HG03103 (cell line): ENCODE measurements around the gene RANBP3L.
"Not testable (repeated sequence)": the region's sequence is repeated elsewhere in the genome, so short reads cannot be mapped to it uniquely, and the experiment has no call there.

Experiments used
- ATAC-seq: cut with Tn5 transposase; IDR thresholded peaks from one replicate; pipeline ENCODE4 v1.9.1; 2021; ENCODE audit warnings: low read depth; ENCODE audit not compliant: unreplicated experiment

The RANBP3L gene

DNA sequence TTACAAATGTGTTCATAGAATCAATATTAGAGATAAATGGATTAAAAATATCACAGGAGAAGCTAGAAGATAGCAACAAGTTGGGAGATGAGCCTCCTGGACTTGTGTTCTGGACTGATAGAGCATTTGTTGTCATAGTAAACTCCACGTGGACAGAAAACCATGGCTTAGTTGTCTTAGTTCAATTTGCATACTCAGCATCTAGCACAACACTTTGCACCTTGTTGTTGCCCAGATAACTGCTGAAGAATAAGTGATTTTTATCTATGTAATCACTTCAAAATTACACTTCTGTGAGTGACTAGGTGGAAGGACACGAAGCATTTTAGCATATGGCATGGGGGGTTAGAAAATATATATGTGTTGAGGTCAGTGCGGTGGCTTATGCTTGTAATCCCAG lies 4.0 kb downstream of the RANBP3L start:
- ATAC-seq: no peak

DNA sequence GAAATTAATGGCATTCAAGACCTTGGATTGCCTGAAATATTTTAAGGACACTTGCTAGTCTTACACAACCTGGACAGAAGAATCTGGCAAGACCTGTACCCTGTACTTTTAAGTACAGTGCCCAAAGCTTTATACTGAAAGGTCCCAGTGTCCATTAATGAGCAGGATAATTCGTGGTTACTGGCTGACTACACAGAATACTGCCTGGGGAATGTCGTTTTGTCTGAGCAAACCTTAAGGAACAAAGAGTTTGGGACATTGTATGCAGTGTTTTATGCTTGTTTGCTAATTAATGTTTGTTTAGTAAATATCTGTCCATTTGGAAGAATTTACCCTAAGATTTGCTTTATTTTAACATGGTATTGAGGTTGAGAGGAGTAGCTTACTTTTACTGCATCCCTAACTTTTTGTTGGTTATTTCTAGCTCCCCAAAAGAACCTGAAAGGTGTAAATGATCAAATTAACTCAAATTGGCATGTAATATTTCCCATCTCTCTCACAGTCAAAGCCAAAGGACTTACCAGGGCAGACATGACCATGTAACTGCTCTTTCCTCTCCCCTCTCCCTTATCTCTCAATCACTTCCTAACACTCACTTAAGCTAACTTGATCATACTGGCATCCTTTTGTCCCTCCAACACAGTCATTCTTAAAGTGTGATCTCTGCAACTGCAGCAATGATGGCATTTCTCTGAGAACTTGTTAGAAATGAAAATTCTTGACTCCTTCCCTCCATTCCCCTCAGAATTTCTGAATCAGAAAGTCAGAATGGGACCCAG lies 15.7 kb downstream of the RANBP3L start:
- no peak for ATAC-seq

DNA sequence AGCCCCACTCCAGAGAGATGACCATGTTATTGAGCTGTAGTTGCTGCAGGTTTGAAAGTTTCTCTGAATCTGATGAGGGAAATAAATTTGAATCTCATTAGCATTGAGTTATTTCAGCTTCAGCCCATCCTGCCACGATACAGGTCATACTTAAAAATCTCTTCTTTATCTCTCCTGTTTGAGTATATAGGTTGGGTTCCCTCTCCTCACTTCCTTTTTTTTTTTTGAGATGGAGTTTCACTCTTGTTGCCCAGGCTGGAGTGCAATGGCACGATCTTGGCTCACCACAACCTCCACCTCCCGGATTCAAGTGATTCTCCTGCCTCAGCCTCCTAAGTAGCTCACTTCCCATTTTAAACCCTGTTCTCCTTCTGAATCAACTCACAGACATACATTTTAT lies 17.9 kb downstream of the RANBP3L start:
- not testable (repeated sequence) for ATAC-seq

DNA sequence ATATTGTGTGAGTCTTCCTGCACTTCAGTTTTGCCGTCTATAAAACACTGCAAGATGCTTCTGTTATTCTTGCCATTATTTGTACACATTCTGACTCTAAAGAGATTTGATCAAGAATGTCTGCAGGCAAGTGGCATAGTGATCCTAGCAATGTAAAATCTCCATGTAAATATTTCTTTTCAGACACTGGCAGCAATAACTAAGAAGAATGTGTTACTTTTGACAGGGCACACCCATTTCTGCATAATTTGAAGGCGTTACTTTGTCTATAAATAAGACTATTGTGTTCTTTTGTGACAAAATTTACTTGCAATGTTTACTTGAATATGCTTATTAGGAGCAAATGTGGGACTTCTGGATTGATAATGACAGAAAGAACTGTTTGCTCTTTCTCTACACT lies 20.1 kb downstream of the RANBP3L start:
- no peak for ATAC-seq

DNA sequence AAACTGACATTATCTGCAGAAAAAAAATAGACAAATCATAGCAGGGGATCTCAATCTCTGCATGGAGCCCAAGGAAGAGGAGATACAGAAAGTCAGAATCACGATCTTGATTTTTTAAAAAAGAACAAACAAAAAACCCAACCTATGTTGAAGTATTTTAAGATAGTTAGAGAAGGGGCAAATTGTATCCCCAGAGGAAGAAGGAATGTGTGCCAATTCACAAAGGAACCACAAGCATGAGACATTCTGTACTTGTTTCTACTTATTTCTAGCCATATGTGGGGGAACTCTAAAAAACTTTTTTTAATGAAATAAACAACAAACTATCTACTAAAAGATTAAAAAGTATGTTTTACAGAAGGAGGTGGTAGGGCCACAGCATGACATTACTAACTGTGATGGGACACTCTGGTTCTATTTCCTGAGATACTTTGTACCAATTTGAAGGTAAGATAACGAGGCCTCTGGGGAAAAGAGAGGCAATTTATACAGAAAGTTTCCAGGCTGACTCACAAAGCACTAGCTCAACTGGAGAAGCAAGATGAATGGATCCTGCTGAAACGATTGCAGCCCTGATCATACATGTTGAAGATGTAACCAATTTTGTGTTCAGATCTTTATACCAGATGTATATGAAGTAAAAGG lies 22.5 kb downstream of the RANBP3L start:
- ATAC-seq: no peak

DNA sequence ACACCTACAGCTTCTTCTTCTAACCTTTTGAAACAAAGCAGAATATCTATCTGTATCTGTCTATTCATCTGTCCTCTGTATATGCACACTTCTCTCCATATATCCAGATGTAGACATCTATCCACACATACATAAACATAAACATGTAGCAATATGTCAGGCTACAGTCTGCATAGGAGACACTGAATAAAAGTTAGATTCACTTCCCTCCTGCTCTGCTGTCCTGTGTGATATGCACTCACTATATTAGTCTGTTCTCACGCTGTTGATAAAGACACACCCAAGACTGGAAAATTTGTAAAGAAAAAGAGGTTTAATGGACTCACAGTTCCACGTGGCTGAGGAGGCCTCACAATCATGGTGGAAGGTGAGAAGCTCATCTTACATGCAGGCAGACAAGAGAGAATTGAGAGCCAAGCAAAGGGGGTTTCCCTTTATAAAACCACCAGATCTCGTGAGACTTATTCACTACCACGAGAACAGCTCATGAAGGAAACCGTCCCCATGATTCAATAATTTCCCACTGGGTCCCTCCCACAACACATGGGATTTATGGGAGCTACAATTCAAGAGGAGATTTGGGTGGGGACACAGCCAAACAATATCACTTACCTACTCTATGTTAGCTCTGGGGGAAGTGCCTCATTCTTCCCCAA lies 24.1 kb downstream of the RANBP3L start:
- ATAC-seq: no peak

DNA sequence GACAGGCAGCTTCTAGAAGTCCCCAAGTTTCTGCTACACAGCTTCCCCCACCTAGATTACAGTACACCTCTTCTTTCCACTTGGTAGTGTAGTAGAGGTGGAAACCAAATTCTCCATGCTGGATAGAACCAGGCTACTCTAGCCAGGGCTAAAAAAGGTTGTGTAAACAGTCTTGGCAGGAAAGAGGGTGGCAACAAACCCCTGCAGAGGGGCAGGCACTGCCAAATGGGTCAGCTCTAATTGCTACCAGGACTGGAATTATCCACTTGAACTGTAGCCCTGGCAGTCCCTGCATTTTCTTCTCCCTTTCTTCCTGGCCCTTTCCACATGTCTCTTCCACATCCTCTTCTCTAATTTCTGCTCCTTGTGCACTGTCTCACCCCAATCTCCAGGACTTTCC lies 24.8 kb downstream of the RANBP3L start:
- ATAC-seq: no peak

DNA sequence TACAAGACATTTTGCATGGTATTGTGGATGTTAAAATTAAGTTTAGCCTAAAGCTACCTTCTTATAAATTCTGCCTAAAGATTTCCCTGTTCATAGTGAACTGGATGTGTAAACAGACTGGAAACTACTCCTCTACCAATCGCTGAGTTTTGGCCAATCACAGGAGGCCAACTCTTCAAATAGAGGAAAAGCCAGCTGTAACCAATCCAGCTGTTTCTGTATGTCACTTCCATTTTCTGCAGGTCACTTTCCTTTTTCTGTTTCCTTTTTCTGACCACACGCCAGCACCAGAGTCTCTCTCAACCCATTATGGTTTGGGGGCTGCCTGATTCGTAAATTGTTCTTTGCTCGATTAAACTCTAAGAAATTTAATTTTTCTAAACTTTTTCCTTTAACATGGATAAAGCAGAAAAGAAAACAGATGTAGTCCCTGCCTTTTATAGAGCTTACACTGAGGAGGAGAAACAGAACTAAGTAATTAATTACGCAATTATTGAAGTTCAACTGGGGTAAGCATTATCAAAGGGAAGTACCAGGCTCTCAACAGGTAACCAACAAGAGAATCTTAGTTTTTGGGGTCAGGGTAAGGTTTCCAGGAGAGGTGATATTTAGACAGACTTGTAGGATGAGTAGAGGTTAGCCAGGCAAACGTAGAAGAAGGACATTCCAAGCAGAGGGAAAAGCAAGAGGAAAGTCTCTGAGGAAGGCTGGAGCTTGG lies 27.7 kb downstream of the RANBP3L start:
- no peak for ATAC-seq

DNA sequence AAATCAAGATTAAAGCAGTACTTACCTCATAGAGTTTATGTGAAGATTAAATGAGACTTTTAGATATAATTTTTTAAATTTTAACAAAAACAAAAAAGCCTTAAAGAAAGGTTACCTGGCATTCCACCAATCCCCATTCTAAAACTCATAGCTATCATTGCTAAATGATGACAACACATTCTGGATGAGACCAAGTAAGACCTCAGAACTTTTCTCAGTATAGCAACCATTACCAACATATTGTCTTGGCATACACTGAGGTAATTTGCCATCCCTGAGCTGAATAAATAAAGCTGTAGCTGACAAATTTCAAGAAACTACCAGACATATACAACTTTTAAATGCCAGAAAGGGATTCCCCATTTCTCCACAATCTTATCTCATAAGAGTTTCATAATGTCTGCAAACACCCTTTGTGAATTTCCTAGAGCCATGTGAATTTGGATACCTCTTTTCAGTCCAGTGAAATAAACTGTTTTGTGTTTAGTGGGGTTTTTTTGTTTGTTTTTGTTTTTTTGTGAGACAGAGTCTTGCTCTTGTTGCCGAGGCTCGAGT lies 29.5 kb downstream of the RANBP3L start:
- ATAC-seq: no peak

DNA sequence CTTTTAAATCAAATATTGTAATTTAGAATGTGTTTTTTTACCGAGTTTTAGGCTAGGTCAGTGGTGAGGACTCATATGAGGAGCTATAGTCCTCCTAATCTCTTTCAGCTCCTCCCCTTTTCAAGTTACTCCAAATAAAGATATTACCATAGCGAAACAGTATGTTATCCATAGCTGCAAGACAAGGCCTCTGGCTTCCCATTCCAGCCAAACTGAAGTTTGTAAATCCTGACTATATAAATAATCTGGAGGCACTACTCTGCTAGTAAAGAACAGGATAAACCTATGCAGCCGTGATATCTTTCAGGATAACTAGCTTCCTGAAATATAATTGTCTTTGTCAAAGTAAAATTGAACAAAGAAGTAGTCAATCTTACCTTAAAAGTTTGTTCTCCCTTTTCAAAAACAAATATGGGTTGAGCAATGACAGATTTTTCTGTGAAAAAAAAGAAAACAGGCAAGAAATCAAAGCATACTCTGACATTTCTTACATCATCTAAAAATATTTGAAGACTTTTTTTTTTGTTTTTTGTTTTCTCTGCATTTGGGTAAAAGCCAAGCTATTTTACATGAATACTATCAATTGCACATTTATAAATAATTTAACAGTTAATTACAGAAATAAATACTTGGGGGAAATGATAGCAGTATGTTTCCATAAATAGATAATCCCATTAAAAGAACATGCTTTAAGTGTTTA lies 30.7 kb downstream of the RANBP3L start:
- ATAC-seq: no peak

DNA sequence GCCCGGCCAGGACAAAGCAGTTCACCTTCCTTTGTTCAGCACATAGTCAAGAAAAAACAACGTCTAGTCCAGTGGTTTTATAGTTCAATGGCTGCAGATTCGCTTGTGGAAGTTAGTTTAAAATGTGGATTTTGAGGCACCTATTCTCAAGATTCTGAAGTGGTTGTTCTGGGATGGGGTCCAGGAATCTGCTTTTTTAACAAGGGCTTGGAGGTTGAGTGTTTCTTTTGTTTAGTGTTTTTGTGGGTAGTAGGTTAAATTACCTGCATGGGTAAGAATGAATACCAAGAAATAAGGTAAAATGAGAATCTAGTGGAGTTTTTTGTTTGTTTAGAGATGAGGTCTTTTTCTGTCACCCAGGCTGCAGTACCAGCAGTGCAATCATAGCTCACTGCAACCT lies 31.5 kb downstream of the RANBP3L start:
- ATAC-seq: no peak

DNA sequence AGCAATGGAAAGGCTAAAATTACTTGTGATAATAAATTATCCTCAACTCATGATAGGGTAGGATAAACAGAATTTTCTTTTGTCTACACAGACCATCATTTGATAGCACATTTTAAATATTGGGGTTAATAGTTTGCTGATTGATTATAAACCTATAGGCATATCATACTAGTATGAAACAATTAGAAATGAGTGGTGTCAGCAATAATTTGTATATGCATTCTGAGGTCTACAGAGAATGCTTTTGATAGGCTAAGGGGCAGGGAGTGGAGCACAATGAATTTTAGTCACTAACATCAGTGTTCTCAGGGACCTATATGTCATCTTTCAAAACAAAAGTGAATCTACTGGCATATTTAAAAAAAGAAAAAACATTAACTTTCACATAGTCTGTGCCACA lies 32.2 kb downstream of the RANBP3L start:
- ATAC-seq: no peak

DNA sequence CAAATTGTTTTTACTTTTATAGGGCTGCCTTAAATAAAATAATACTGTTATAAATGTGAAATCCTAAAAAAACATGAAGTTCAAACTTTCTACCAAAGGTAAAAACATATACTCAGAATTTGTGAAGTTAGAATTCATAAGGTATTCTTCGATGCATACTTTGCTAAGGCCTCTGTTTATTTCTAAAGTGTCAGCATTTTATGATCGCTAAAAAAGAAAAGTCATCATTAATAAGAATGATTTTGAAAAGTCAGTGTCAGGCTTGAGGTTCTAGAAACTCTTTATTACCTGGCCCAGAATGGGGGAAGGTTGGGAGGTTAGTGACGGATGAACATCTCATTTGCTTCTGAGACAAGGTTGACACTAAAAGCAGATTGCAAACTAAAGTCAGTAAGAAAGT lies 33.8 kb downstream of the RANBP3L start:
- no peak for ATAC-seq

DNA sequence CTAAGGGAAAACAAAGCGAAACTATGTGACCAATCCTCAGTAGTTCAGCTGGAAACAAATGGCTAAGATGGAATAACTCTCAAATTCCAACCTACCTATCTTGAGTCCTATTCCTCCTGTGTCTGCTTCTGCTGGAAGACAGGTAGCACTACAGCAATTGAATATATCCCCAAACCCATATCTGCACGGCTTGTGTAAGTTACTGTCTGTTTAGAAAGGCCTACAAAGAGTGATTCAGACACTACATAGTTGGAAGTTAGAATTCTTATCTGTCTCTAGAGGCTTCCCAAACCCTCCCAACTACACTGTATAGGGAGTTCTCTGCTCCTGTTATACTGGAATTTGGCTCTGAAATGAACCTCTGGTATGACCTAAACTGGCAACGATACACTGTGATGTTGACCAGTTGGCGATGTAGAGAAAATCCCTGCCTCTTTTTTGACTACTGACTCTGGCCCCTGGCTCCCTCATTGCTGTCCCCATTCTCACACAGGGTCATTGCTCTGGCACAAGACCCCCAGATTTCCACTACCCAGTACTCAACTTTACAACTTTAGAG lies 37.4 kb downstream of the RANBP3L start:
- no peak for ATAC-seq

DNA sequence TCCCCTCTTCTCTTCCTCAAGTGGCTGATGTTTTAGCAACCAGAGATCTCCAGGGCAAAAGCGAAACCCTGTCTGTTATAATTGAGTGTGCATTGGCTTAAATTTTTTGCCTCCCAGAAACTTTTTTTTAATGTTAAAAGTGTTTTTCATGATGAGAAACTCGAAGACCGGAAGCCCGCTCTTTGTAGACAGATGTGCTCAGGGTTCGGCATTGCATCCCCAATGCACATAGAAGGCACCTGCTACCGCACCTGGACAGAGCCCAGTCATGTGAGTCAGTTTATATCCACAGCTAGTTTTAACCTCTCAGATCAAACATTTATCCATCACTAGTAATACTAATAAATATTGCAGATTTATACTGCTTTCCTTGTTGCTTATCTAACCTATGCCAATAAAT lies 40.5 kb downstream of the RANBP3L start:
- ATAC-seq: no peak

DNA sequence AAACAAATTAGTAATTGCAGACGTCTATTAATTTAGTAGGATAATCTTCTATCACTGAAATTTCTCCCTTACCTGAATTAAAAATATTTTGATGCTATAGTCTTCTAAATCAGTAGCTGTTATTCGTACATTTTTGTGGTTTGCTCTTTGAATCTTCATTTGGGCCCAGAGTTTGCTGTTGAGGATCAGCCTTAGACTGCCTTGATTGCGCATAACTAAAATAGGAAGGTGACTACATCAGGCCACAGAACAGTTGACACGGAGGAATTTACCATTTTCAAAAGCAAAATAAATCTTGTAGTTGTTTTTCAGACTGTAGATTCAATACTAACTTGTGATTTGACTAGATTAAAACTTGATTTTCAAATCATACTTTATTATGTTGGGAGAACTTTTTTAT lies 48.1 kb downstream of the RANBP3L start:
- no peak for ATAC-seq

DNA sequence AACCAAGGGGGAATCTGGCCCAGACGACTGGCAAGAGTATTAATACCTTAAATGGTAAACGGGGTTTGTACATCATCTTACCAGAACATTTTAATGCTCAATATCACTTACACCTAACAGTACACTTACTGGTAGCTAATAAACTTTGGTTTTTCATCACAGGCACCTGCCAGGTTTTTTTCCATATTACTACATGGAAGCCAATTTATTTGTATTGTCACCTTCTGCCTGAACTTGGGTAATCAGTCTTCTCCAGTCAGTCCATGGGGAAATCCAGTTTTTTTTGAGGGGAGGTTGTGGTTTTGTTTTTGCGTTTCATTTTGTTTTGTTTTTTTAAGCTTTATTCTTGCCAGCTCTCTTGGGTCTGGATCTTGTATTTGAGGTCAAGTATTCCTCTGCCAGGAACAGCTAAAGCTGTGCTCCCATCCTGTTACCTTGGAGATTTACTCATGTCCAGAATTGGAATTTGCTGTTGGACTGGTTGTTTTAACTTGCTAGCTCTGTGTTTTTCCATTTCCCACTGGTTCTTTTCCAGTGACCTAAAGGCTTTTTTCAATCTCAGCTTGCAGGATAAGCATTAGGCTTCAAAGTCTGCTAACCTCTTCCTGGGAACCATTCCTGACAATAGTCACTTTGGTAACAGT lies 48.9 kb downstream of the RANBP3L start:
- ATAC-seq: no peak

DNA sequence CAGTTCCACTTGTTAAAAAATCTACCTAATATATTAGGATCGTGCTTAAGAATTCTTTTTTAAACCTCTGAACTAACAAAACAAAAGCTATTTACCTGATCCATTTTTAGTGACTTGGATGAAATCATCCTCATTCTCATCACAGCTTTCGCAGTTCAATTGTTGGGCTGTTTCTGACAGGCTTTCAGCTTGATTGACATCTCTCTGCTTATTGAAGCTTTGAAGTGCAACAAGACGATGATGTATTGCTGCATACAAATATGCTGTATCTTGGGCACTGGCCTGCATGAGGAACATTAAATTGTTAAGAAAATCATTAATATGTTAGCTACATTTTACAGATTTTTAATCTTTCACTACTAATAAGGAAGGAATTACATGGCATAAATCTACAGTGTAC lies 50.5 kb downstream of the RANBP3L start:
- ATAC-seq: no peak

DNA sequence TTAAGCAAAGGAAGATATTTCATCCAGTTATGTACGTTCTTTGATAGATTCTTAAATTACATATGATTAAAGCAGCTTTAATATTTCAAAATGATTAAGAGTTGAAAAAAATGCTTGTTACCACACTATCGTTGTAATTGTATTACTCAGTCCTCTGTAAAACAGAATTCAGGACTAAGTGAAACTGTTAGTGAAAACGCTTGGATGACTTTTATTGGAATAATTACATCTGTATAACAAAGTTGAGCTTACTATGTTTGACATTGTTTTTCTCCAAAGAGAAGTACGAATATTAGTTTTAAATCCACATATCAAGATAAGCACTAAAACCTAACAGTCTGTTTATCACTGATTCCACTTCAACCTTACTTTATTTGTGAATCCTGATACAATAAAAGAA lies 51.3 kb downstream of the RANBP3L start:
- no peak for ATAC-seq
